Breast epithelium (tissue), 3 donors: Measurements from ENCODE around the gene TMEM271.

Experiments used
- CTCF ChIP-seq, 3 donors: fragments of 450-650 bp; IDR thresholded peaks; one replicate each; pipeline ENCODE4 v1.5.1; 2016 to 2017; ENCODE audit warnings: antibody characterized with exemption in 3 of 3, mild to moderate bottlenecking in 3 of 3, moderate library complexity in 3 of 3
- POLR2A ChIP-seq: fragments of 450-650 bp; IDR thresholded peaks from one replicate; pipeline ENCODE4 v1.6.1; 2016; ENCODE audit warnings: antibody characterized with exemption, mild to moderate bottlenecking, moderate library complexity
- POLR2AphosphoS5 ChIP-seq, 3 donors: sonication (generic); formaldehyde crosslinking; IDR thresholded peaks; one replicate each; pipeline ENCODE4 v1.6.1; 2017; ENCODE audit warnings: antibody characterized with exemption in 3 of 3

- TF ChIP-seq CTCF (IDR thresholded peaks at IDR 0.05) (no peak), POLR2AphosphoS5 (IDR thresholded peaks at IDR 0.05) (no peak), POLR2A (no peak)
These were observed 9.4 kb downstream of the TMEM271 start for GRCh38 chr4:566508-567295.
